Measurements from ENCODE around the gene MSI2. TPM values are rescaled to one million over a fixed set of nuclear protein-coding genes. Genes with fewer than 3 reads are reported as not detected.

The MSI2 gene
- total RNA-seq, 2 experiments from 2014 or later: 107 to 111 TPM

DNA sequence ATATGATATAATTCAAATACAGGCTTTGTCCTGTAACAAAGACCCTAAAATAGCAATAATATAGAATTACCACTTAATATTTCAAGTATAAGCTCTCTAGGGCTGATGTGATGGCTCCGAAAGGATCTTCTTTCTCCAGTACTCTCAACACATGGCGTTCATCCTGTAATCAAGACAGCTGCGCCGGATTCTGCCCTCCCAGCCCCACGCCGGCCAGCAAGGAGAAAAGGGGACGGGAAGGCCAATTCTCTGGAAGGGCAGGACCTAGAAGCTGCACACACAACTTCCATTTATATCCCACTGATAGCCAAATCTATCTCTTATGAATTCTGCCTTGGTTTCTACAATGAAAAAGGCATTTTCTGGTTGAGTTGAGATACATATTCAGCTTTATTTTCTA, 456.8 kb downstream of the MSI2 start:
- Mint-ChIP-seq H3K9me3 (peaks cover 2% of the 10 kb centered on the region), H3K27ac (no peak overlapping the region), H3K27me3 (peaks cover 43% of the 10 kb centered on the region), H3K36me3 (ENCODE audit: low read depth) (no peaks in the 10 kb centered on the region), H3K4me1 (no peaks in the 10 kb centered on the region), H3K4me3 (no peak overlapping the region)
- ChIA-PET POLR2A (no interaction called here), CTCF (no interaction called here)
- DNase-seq: no peak

GRCh38 chr17:57714665-57715180, 458.4 kb downstream of the MSI2 start:
- CTCF ChIA-PET: no interaction called here

GRCh38 chr17:57715981-57716380, 459.7 kb downstream of the MSI2 start:
- Mint-ChIP-seq H3K27me3 (peaks cover 41% of the 10 kb centered on the region), H3K9me3 (no peaks in the 10 kb centered on the region), H3K4me1 (no peaks in the 10 kb centered on the region), H3K36me3 (ENCODE audit: low read depth) (no peaks in the 10 kb centered on the region), H3K27ac (no peak overlapping the region), H3K4me3 (no peak overlapping the region)
- POLR2A ChIA-PET: no interaction called here
- no peak for DNase-seq
- CTCF ChIA-PET: no interaction called here

More at GRCh38 chr17:57714665-57715180, 458.4 kb downstream of the MSI2 start:
- H3K27me3 Mint-ChIP-seq: peaks cover 46% of the 10 kb centered on the region
- H3K36me3 Mint-ChIP-seq (ENCODE audit: low read depth): no peaks in the 10 kb centered on the region
- H3K4me1 Mint-ChIP-seq: no peaks in the 10 kb centered on the region
- peaks cover 2% of the 10 kb centered on the region for H3K9me3 Mint-ChIP-seq
- H3K27ac Mint-ChIP-seq: no peak overlapping the region
- POLR2A ChIA-PET: no interaction called here
- no peak overlapping the region for H3K4me3 Mint-ChIP-seq
- no peak for DNase-seq

DNA sequence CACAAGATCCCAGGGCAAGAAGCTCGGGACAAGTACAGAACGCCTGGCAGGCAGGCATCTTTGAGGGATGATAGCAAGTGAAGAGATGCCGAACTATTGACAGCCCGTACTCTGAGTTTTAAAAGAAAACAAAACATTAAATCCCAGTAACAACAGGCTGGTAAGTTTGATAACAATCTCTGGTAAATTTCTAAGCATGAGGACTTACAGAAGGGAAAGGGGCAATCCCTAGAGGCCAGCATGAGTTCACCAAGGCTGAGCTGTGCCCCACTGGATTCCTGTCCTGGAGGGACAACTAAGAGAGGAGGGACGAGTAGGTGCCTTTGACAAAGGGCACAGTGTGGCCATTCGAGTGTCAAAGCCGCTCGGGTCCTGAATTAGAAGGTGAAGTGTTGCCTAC, 462.6 kb downstream of the MSI2 start:
- ChIA-PET CTCF (no interaction called here), POLR2A (no interaction called here)
- no peak overlapping the region for H3K4me3 Mint-ChIP-seq
- no peak for DNase-seq
- peaks cover 31% of the 10 kb centered on the region for H3K27me3 Mint-ChIP-seq
- no peak overlapping the region for H3K27ac Mint-ChIP-seq
- H3K4me1 Mint-ChIP-seq: peaks cover 2% of the 10 kb centered on the region
- no peaks in the 10 kb centered on the region for H3K9me3 Mint-ChIP-seq
- H3K36me3 Mint-ChIP-seq (ENCODE audit: low read depth): no peaks in the 10 kb centered on the region

DNA sequence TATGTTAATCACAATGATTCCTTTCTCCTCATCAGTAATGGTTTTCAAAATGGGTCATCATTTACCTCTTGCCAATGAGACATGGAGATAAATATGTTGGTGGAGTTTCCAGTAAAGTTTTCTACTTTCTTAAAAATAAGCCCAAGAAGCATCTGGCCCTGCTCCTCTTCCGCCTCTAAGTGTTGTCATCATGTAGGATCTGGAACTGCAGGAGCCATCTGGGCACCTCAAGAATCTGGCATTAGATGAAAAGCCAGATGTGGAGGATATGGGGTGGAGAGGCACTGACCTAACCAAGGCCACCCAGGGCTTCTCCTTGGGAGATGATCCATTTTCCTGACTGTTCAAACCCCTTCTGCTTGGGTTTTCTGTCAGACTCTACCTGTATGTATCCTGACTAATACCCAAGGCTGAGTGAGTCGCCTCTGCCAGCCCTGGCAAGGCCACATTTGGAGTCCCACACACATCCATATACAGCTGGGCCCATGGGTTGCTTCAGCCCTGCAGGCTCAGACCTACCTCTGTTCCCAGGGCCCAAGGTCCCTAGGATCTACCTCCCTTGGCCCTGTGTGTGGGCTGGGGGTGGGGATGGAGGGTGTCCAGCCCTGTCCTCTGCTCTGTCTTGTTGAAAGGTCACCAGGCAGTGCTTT, 464.2 kb downstream of the MSI2 start:
- no peaks in the 10 kb centered on the region for H3K9me3 Mint-ChIP-seq
- no peak for DNase-seq
- peaks cover 2% of the 10 kb centered on the region for H3K4me1 Mint-ChIP-seq
- POLR2A ChIA-PET: no interaction called here
- H3K27me3 Mint-ChIP-seq: peaks cover 24% of the 10 kb centered on the region
- CTCF ChIA-PET: no interaction called here
- no peaks in the 10 kb centered on the region for H3K36me3 Mint-ChIP-seq (ENCODE audit: low read depth)
- H3K27ac Mint-ChIP-seq: no peak overlapping the region
- H3K4me3 Mint-ChIP-seq: no peak overlapping the region

- Mint-ChIP-seq H3K9me3 (no peaks in the 10 kb centered on the region), H3K27ac (no peak overlapping the region), H3K36me3 (ENCODE audit: low read depth) (no peaks in the 10 kb centered on the region), H3K27me3 (peaks cover 14% of the 10 kb centered on the region), H3K4me3 (no peak overlapping the region), H3K4me1 (peaks cover 2% of the 10 kb centered on the region)
- ChIA-PET POLR2A (no interaction called here), CTCF (interaction anchor here (1.4 kb wide), 1 partner anchor 482 kb away, joined by 3 read pairs; no protein-coding TSS in a partner anchor)
- DNase-seq: no peak
These were observed 465.8 kb downstream of the MSI2 start for GRCh38 chr17:57721967-57722703.

DNA sequence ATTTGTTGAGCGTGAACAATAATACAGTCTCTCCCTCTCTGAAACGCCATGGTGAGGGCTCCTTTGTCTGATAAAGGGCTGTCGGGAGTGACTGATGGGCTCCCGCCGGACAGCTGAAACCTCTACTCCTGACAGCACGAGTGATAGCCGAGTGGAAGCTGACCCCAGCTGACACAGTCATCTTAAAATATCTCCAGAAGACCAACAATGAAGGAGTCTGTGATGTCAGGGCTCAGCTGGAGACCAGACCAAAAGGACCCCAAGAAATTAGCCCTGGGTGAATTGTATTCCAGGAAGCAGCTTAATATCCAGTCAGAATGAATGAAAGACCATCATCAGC, 466.4 kb downstream of the MSI2 start:
- no peak for DNase-seq
- CTCF ChIA-PET: interaction anchor here (1.0 kb wide), 1 partner anchor 593 kb away, joined by 3 read pairs; no protein-coding TSS in a partner anchor
- no peaks in the 10 kb centered on the region for H3K9me3 Mint-ChIP-seq
- peaks cover 2% of the 10 kb centered on the region for H3K4me1 Mint-ChIP-seq
- H3K27me3 Mint-ChIP-seq: peaks cover 8% of the 10 kb centered on the region
- no peak overlapping the region for H3K4me3 Mint-ChIP-seq
- POLR2A ChIA-PET: no interaction called here
- H3K27ac Mint-ChIP-seq: no peak overlapping the region
- no peaks in the 10 kb centered on the region for H3K36me3 Mint-ChIP-seq (ENCODE audit: low read depth)

GRCh38 chr17:57723427-57724025, 467.2 kb downstream of the MSI2 start:
- peaks cover 2% of the 10 kb centered on the region for H3K4me1 Mint-ChIP-seq
- DNase-seq: no peak
- H3K27ac Mint-ChIP-seq: no peak overlapping the region
- no peak overlapping the region for H3K4me3 Mint-ChIP-seq
- no peaks in the 10 kb centered on the region for H3K36me3 Mint-ChIP-seq (ENCODE audit: low read depth)
- ChIA-PET CTCF (interaction anchor here (1.0 to 1.6 kb wide), 2 partner anchors 110 to 594 kb away, joined by 3 read pairs; no protein-coding TSS in a partner anchor), POLR2A (no interaction called here)
- no peaks in the 10 kb centered on the region for H3K9me3 Mint-ChIP-seq
- H3K27me3 Mint-ChIP-seq: peaks cover 7% of the 10 kb centered on the region

DNA sequence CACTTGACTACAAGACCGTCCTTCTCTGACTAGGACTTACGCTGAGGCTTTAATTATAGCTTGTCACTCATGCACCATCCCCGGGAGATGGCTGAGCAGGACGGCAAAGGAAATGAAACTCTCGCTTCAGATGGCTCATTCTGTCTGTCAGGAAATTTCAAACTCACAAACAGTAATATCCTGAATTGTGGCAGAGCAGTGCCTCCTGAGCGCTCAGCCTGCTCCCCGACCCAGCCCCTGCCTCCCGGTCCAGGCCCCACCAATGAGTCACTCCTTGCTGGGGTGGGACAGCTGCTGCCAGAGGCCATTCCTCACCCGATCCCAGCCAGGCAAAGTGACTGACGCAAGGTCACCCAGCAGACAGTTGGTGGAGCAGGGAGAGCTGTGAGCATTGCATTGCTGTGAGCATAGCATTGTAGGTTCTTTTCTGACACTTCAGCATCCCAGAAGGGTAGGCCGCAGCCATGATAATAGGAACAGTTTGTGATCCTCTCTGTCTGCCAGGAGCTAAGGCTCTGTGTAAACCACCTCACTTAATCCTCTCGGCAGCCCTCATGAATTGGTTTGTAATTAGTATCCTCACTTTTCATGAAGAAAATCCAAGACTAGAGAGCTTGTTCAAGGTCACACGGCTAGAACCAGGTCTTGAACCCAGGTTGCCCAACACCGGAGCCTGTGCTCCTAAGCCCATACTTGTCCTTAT, 467.9 kb downstream of the MSI2 start:
- CTCF ChIA-PET: interaction anchor here (1.6 kb wide), 1 partner anchor 109 kb away, joined by 3 read pairs; no protein-coding TSS in a partner anchor
- Mint-ChIP-seq H3K4me3 (no peak overlapping the region), H3K27me3 (peaks cover 7% of the 10 kb centered on the region), H3K9me3 (no peaks in the 10 kb centered on the region), H3K36me3 (ENCODE audit: low read depth) (no peaks in the 10 kb centered on the region), H3K4me1 (peaks cover 2% of the 10 kb centered on the region), H3K27ac (no peak overlapping the region)
- no peak for DNase-seq
- POLR2A ChIA-PET: no interaction called here

GRCh38 chr17:57724729-57725125, 468.4 kb downstream of the MSI2 start:
- no peak overlapping the region for H3K4me3 Mint-ChIP-seq
- no peaks in the 10 kb centered on the region for H3K9me3 Mint-ChIP-seq
- no peaks in the 10 kb centered on the region for H3K36me3 Mint-ChIP-seq (ENCODE audit: low read depth)
- DNase-seq: no peak
- no peak overlapping the region for H3K27ac Mint-ChIP-seq
- POLR2A ChIA-PET: no interaction called here
- peaks cover 4% of the 10 kb centered on the region for H3K27me3 Mint-ChIP-seq
- CTCF ChIA-PET: interaction anchor here (1.6 kb wide), 1 partner anchor 108 kb away, joined by 3 read pairs; no protein-coding TSS in a partner anchor
- peaks cover 2% of the 10 kb centered on the region for H3K4me1 Mint-ChIP-seq

DNA sequence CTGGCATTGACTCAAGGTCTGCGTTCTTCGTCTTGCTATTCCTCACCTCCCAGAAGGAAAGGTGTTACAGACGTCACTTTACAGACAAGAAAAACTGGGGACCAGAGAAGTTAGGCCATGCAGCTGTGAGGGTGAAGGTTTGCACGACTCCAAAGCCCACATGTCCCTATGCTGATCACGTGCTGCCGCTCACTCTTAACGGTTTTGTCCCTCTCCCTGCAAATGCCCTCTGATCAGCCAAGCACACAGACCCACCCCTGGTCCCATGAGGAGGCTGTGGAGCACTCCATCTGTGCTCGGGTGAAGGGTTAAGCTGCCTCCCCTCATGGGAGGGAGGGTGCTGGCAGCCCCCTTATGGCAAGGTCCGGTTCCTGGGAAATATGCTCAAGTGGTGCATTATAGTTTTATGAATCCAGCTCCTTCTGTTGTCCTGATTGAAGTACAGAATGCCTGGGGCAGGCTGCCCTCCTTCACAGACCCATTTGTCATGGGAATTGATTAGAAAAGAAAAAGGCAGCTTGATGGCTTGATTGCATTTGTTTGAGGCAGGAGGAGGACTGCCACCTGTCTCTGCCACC, 470.0 kb downstream of the MSI2 start:
- Mint-ChIP-seq H3K36me3 (ENCODE audit: low read depth) (no peaks in the 10 kb centered on the region), H3K4me3 (no peak overlapping the region), H3K4me1 (peaks cover 2% of the 10 kb centered on the region), H3K27ac (no peak overlapping the region), H3K27me3 (peaks cover 4% of the 10 kb centered on the region), H3K9me3 (no peaks in the 10 kb centered on the region)
- POLR2A ChIA-PET: no interaction called here
- DNase-seq: no peak
- CTCF ChIA-PET: no interaction called here

DNA sequence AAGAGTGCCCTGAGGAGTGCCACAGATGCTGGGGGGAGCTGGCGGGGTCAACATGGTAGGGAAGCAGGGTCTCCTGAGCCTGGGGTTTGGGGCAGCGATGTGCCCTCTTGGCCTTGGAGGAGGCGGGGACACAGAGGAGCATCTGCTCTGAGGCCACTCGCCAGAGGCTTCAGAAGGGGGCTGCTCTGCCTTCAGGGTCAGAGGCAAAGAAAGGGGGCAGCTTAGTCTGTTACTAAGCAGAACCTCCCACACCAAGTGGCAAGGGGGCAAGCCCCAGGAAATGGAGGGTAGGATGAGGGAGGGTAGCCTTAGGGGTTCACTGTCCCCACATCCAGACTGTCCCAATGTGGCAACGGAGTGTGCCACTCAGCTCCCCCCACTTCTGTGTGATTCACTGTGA, 470.5 kb downstream of the MSI2 start:
- no peak overlapping the region for H3K27ac Mint-ChIP-seq
- POLR2A ChIA-PET: no interaction called here
- no peaks in the 10 kb centered on the region for H3K36me3 Mint-ChIP-seq (ENCODE audit: low read depth)
- H3K27me3 Mint-ChIP-seq: peaks cover 8% of the 10 kb centered on the region
- no peak overlapping the region for H3K4me3 Mint-ChIP-seq
- peaks cover 2% of the 10 kb centered on the region for H3K4me1 Mint-ChIP-seq
- H3K9me3 Mint-ChIP-seq: no peaks in the 10 kb centered on the region
- CTCF ChIA-PET: no interaction called here
- DNase-seq: no peak

All from activated CD4-positive, alpha-beta memory T cell treated with anti-CD3 and anti-CD28 coated beads, Interleukin-2, amount 10 ng/mL, durations not matched to agents 7 days and 5 days (primary cell).